Body of pancreas (tissue), 4 donors: ENCODE data around the gene C19orf25. TPM values are rescaled to one million over a fixed set of nuclear protein-coding genes. Genes with fewer than 3 reads are reported as not detected.

Experiments used
- ATAC-seq: fragments of 150-250 bp; one replicate; pipeline ENCODE4 v1.9.1; 2016
- DNase-seq, 4 donors: peaks; one replicate each; pipeline ENCODE4 v3.0.0-alpha.2; 2019
- H3K27ac ChIP-seq, 4 donors: fragments of 200-600 bp; sonication (generic); 1 replicate in 3 of 4; 2 replicates in 1 of 4; pipeline versions ENCODE4 v1.5.1 to v1.6.1; 2016 to 2019; ENCODE audit warnings: mild to moderate bottlenecking in 1 of 4, mixed read lengths in 1 of 4, moderate library complexity in 1 of 4
- H3K27me3 ChIP-seq, 2 donors: fragments of 200-600 bp; sonication (generic); one replicate each; pipeline ENCODE4 v1.6.0; 2016; ENCODE audit warnings: mild to moderate bottlenecking in 1 of 2
- H3K36me3 ChIP-seq, 2 donors: fragments of 200-600 bp; sonication (generic); replicated peaks in 1 of 2; 2 replicates each; pipeline ENCODE4 v1.5.1; 2016; ENCODE audit warnings: low read depth in 2 of 2; ENCODE audit not compliant: insufficient read depth in 1 of 2
- H3K4me1 ChIP-seq: fragments of 200-600 bp; sonication (generic); one replicate; pipeline ENCODE4 v1.6.0; 2016
- H3K4me3 ChIP-seq, 2 donors: fragments of 200-600 bp; sonication (generic); 1 replicate in 1 of 2; 2 replicates in 1 of 2; pipeline ENCODE4 v1.5.1; 2016 to 2019
- H3K9me3 ChIP-seq, 3 donors: fragments of 200-600 bp; sonication (generic); 1 replicate in 2 of 3; 2 replicates in 1 of 3; pipeline ENCODE4 v1.5.1; 2016
- POLR2A ChIP-seq, 3 donors: fragments of 450-650 bp; IDR thresholded peaks; one replicate each; pipeline ENCODE4 v1.6.1; 2016; ENCODE audit warnings: antibody characterized with exemption in 3 of 3, mild to moderate bottlenecking in 2 of 3
- WGBS, 2 donors: methylation state at CpG; one replicate each; pipeline ENCODE4 v1.1.5; 2017; 5-methylcytosine and 5-hydroxymethylcytosine counted together
- intact Hi-C: fragments of 100-400 bp; cut with DNase I; formaldehyde crosslinking; loops from one replicate; pipeline ENCODE4 v1.15.1; 2023
- total RNA-seq, 2 donors: library from RNA; depleted of rRNA; stranded (reverse); fragments of >200 nt; gene quantifications; one replicate each; pipeline ENCODE4 v1.1.0, GENCODE V29; 2016
- TF ChIP-seq, protein P1 (sequence below), 7 experiments: fragments of 450-650 bp in 4 of 7; fragments of 200-600 bp in 3 of 7; sonication (generic) in 3 of 7; IDR thresholded peaks; one replicate each; pipeline ENCODE4 v1.5.1; 2016 to 2019; ENCODE audit warnings: antibody characterized with exemption in 7 of 7

Gene C19orf25
- total RNA-seq, 2 donors from 2014 or later, result 26.7 to 31.4 TPM

DNA sequence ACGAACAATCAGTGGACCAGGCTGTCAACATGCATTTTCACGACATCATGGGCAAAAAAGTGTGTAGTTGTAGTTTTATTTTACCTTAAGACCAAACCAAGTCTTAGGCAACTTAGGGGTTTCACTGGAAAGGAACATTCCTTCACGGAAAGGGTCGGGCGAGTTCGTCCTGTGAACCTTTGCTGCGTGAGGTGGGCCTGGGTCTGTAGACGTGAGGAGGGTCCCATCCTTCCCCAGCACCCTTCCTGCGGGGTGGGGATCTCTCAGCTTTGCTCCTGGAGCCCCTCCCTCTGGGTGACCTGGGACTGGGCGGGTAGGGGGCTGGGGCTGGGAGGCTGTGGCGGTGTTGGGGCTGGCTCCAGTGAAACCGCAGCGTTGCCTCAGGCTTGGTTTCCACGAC lies 53.1 kb downstream of the C19orf25 start:
- ATAC-seq (no peak), DNase-seq (no peak)
- H3K4me3 ChIP-seq, result no peak overlapping the region
- TF ChIP-seq POLR2A (IDR thresholded peaks at IDR 0.05), result no peak
- TF ChIP-seq, protein P1, sequence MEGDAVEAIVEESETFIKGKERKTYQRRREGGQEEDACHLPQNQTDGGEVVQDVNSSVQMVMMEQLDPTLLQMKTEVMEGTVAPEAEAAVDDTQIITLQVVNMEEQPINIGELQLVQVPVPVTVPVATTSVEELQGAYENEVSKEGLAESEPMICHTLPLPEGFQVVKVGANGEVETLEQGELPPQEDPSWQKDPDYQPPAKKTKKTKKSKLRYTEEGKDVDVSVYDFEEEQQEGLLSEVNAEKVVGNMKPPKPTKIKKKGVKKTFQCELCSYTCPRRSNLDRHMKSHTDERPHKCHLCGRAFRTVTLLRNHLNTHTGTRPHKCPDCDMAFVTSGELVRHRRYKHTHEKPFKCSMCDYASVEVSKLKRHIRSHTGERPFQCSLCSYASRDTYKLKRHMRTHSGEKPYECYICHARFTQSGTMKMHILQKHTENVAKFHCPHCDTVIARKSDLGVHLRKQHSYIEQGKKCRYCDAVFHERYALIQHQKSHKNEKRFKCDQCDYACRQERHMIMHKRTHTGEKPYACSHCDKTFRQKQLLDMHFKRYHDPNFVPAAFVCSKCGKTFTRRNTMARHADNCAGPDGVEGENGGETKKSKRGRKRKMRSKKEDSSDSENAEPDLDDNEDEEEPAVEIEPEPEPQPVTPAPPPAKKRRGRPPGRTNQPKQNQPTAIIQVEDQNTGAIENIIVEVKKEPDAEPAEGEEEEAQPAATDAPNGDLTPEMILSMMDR (IDR thresholded peaks at IDR 0.05), result no peak
- H3K4me1 ChIP-seq, result no peaks in the 10 kb centered on the region
- H3K9me3 ChIP-seq, result no peaks in the 10 kb centered on the region
- intact Hi-C loops, result no loop called here
- 89 to 95% methylated on average over 7 to 14 of the region's 14 CpGs for WGBS, 2 donors
- H3K27ac ChIP-seq, result no peak overlapping the region
- peaks cover 12 to 32% of the 10 kb centered on the region in 2 donors for H3K36me3 ChIP-seq
- H3K27me3 ChIP-seq, result no peaks in the 10 kb centered on the region

GRCh38 chr19:1425102-1425837 lies 53.7 kb downstream of the C19orf25 start:
- Histone ChIP-seq H3K36me3 (peaks cover 12 to 36% of the 10 kb centered on the region in 2 donors), H3K9me3 (no peaks in the 10 kb centered on the region), H3K27me3 (no peaks in the 10 kb centered on the region), H3K27ac (no peak overlapping the region), H3K4me1 (no peaks in the 10 kb centered on the region), H3K4me3 (no peak overlapping the region)
- intact Hi-C loops, result no loop called here
- 85 to 89% methylated on average over 14 to 31 of the region's 33 CpGs for WGBS, 2 donors
- no peak for DNase-seq
- TF ChIP-seq, protein P1 (IDR thresholded peaks at IDR 0.05), result no peak
- TF ChIP-seq POLR2A (IDR thresholded peaks at IDR 0.05), result no peak
- ATAC-seq, result no peak

GRCh38 chr19:1424192-1424955 lies 54.6 kb downstream of the C19orf25 start:
- Histone ChIP-seq H3K36me3 (peaks cover 9 to 39% of the 10 kb centered on the region in 2 donors), H3K4me3 (no peak overlapping the region), H3K4me1 (no peaks in the 10 kb centered on the region), H3K27ac (no peak overlapping the region), H3K27me3 (no peaks in the 10 kb centered on the region), H3K9me3 (no peaks in the 10 kb centered on the region)
- intact Hi-C loops, result no loop called here
- ATAC-seq (no peak), DNase-seq (no peak)
- 82 to 86% methylated on average over 34 to 40 of the region's 42 CpGs for WGBS, 2 donors
- TF ChIP-seq POLR2A (IDR thresholded peaks at IDR 0.05), result no peak
- TF ChIP-seq, protein P1 (IDR thresholded peaks at IDR 0.05), result no peak

- H3K4me3 ChIP-seq, result no peak overlapping the region
- no peaks in the 10 kb centered on the region for H3K9me3 ChIP-seq
- DNase-seq (no peak), ATAC-seq (no peak)
- H3K36me3 ChIP-seq, result peaks cover 13 to 39% of the 10 kb centered on the region in 2 donors
- H3K4me1 ChIP-seq, result peaks cover 7% of the 10 kb centered on the region
- intact Hi-C loops, result no loop called here
- no peaks in the 10 kb centered on the region for H3K27me3 ChIP-seq
- 90 to 93% methylated on average over 32 to 40 of the region's 40 CpGs for WGBS, 2 donors
- no peak for TF ChIP-seq POLR2A (IDR thresholded peaks at IDR 0.05)
- TF ChIP-seq, protein P1 (IDR thresholded peaks at IDR 0.05), result no peak
- H3K27ac ChIP-seq, result no peak overlapping the region
These were observed 55.4 kb downstream of the C19orf25 start for GRCh38 chr19:1423436-1424191.

Other genes starting within 250 kb of the C19orf25 start
- gene CBARP, start 241.2 kb downstream of the C19orf25 start, total RNA-seq, result under 1 TPM; 0.33 to 0.78 TPM
- 100 to 1,000 TPM; 156 to 157 TPM for gene ATP5F1D, start 237.5 kb downstream of the C19orf25 start, total RNA-seq
- 10 to 100 TPM; 36.3 to 43.5 TPM for gene MIDN, start 230.6 kb downstream of the C19orf25 start, total RNA-seq
- gene CIRBP, start 209.9 kb downstream of the C19orf25 start, total RNA-seq, result 100 to 1,000 TPM; 582 to 630 TPM
- gene FAM174C, start 203.7 kb downstream of the C19orf25 start, total RNA-seq, result 10 to 100 TPM; 48.0 to 63.9 TPM
- not detected for gene EFNA2, start 193.3 kb downstream of the C19orf25 start, total RNA-seq
- 10 to 100 TPM; 59.9 to 87.7 TPM for gene NDUFS7, start 95.3 kb downstream of the C19orf25 start, total RNA-seq
- 100 to 1,000 TPM in 1 of 2 donors, 10 to 100 TPM in 1; 70.2 to 129 TPM for gene GAMT, start 77.7 kb downstream of the C19orf25 start, total RNA-seq
- gene DAZAP1, start 71.6 kb downstream of the C19orf25 start, total RNA-seq, result 10 to 100 TPM; 25.4 to 63.3 TPM
- 1,000 to 10,000 TPM; 2,008 to 2,166 TPM for gene RPS15, start 40.8 kb downstream of the C19orf25 start, total RNA-seq
- gene APC2, start 29.1 kb downstream of the C19orf25 start, total RNA-seq, result under 1 TPM in 1 of 2 donors, not detected in 1; 0.26 TPM
- gene PCSK4, start 11.1 kb upstream of the C19orf25 start, total RNA-seq, result 10 to 100 TPM in 1 of 2 donors, 1 to 10 TPM in 1; 5.2 to 10.9 TPM
- gene REEP6, start 12.0 kb upstream of the C19orf25 start, total RNA-seq, result 10 to 100 TPM in 1 of 2 donors, 1 to 10 TPM in 1; 6.9 to 16.6 TPM
- 1 to 10 TPM in 1 of 2 donors, not detected in 1; 1.3 TPM for gene ADAMTSL5, start 33.8 kb upstream of the C19orf25 start, total RNA-seq
- not detected for gene PLK5, start 44.9 kb upstream of the C19orf25 start, total RNA-seq
- gene MEX3D, start 89.1 kb upstream of the C19orf25 start, total RNA-seq, result 10 to 100 TPM; 18.8 to 21.8 TPM
- gene MBD3, start 113.7 kb upstream of the C19orf25 start, total RNA-seq, result 10 to 100 TPM; 37.4 to 91.6 TPM
- gene UQCR11, start 126.2 kb upstream of the C19orf25 start, total RNA-seq, result 10 to 100 TPM; 12.2 to 52.4 TPM
- 10 to 100 TPM; 23.7 to 25.4 TPM for gene TCF3, start 173.4 kb upstream of the C19orf25 start, total RNA-seq